ENCODE measurements around the gene NADSYN1. TPM values are rescaled to one million over a fixed set of nuclear protein-coding genes. Genes with fewer than 3 reads are reported as not detected.

NADSYN1 gene
- total RNA-seq, 1 donor from 2014 or later = 34.6 TPM

Small RNA genes within 50 kb of the gene (small RNA-seq; reads per million reads assigned to genes)
- gene MIR6754 (ENCODE audit: low replicate concordance) = not detected

Other genes starting within 250 kb of the NADSYN1 start
- 8.8 TPM for gene SHANK2, start 200.6 kb upstream of the NADSYN1 start, total RNA-seq
- gene DHCR7, start 4.8 kb upstream of the NADSYN1 start, total RNA-seq = 34.5 TPM
- 0.89 TPM for gene KRTAP5-7, start 74.1 kb downstream of the NADSYN1 start, total RNA-seq
- gene KRTAP5-8, start 84.8 kb downstream of the NADSYN1 start, total RNA-seq = 2.5 TPM
- not detected for gene KRTAP5-9, start 95.2 kb downstream of the NADSYN1 start, total RNA-seq
- gene KRTAP5-10, start 112.4 kb downstream of the NADSYN1 start, total RNA-seq = 1.5 TPM
- gene KRTAP5-11, start 129.7 kb downstream of the NADSYN1 start, total RNA-seq = 2.2 TPM

All from skin of body (tissue), 2 donors.